Activated CD8-positive, alpha-beta memory T cell treated with anti-CD3 and anti-CD28 coated beads, Interleukin-2, amount 50 U/mL, for 4 hours (primary cell): ENCODE measurements around the gene OR4E2.
"Not testable (repeated sequence)": the region's sequence is repeated elsewhere in the genome, so short reads cannot be mapped to it uniquely, and the experiment has no call there.

Experiments used
- DNase-seq: peaks from one replicate; pipeline ENCODE4 v3.0.0-alpha.2; 2020

OR4E2 gene

DNA sequence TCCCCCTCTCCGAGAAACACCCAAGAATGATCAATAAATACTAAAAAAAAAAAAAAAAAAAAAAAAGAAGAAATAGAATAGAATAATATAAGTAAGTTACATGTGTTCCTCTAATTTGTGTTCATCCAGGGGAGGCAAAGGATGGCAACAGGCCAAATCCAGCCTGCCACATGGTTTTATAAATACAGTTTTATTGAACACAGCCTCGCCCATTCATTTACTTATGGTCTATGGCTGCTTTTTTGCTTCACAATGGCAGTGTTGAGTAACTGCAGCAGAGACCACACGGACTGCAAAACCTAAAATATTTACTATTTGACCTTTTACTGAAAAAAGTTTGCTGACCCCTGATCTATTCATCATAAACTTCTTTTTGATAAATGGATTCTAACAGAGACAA, 44.9 kb downstream of the OR4E2 start:
- DNase-seq = not testable (repeated sequence)

DNA sequence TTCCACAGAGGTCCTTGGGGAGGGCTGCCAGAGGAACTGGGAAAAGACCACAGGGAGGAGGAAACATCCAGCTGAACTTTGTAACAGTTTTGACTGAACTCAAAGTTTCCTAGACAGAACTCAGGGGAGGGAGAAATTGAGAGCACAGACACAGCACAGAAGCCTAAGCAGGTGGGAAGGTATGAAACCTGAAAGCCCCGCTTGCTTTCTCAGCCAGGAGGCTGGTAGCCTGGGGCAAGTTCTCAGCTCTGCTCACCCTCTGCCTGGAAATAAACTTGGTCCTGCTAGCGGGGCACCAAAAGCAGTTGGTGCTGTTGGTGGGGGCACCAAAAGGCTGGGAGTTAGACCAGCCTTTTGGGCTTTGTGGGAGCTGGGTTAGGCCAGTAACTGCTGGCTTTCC, 45.9 kb downstream of the OR4E2 start:
- no peak for DNase-seq

DNA sequence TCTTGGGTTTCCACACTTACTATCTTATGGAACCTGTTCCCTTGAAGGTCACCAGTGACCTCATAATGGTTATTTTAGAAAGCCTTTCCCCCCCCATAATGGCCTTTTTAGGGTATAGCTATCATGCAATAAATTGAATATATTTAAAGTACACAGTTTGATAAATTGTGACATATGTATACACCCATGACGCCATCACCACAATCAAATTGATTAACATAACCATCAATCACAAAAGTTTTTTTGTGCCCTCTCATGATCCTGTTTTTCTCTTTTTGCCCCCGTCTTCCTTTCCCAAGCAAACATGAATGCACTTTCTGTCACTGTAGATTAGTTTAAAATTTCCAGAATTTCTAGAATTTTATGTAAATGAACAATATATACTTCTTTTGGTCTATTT, 48.7 kb downstream of the OR4E2 start:
- no peak for DNase-seq

DNA sequence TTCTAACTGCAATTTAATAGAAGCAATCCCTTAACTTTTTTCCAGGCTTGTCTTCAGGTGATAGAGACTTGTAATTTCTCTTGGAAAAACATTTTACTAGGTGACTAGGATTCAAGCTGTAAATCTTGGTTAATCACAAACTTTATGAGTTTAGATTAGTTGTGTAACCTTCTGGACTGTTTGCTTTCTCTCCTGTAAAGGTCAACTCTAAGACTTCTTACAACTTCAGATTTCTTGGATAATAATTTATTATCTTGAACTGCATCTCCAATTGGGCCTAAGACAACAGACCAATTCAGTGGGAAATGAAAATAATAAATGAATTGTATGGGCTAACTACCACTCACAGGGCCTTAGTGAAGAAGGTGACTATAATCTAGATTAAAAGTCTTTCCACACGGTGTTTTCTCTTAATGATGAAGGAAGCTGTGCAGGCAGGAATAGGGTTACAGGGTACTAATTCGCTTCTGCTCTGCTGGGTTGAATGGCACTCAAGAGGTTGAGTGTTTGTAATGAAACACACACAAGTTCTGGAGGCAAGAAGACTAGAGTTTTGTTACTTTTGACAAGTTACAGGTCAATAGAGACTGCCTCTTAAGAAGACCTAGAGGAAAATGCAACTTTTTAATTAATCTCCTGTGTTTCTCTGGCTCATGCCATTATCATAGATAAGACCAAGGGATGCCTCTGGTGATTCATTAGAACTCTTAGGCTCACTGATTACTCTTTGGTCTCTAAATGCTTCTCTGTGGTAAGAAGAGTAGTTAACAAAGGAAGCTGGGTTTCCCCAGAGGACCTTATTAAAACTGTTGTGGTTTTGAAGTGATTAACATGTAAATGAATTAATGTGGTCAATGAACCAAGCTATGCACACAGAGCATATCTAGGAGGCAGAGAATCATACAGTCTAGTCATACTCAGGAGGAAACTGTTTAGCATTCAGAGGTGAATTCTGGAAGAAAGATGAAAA, 50.0 kb downstream of the OR4E2 start:
- no peak for DNase-seq

DNA sequence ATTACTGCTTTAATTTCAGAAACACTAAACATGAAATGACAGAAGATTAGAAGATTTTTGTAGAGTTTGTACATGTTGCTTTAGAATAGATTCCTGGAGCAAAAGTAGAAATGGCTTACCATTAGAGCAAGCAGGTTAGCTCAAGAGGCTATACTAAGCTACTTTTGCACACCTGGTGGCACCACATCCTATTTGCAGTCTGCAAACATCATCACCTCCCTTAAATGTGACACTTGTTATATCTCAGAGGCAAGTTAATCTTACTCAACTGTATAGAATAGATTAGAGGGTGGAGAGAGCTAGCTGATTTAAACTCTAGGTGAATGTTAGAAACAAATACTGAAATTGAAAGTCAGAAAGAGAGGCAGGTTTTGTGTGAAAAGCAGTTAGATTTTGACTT, 50.7 kb downstream of the OR4E2 start:
- no peak for DNase-seq

DNA sequence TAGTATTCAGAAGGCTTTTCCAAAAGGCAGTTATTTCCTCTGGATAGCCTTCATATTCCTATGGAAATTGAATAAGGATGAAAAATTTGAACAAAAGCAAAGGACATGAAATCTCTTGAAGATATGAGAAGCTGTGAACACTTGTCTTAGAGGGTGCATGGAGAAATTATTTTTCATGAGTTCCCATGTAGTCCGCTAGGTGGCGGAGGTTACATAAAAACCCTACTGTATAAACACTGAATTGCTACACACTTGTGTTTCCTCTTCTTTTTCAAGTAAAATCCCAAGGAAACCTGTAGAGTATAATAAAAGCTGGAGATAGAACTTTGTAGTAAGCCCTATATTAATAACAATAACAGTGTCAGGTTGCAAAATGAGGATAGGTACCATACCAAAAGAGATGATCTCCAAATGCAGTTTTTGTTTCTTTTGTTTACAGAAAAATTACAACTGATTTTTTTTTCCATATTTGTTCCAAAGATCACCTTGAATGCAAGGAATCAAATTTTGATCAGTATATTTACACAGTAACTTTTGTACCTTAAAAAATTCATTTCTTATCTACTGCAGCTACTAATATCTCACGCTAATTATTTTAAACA, 57.8 kb downstream of the OR4E2 start:
- DNase-seq = no peak

DNA sequence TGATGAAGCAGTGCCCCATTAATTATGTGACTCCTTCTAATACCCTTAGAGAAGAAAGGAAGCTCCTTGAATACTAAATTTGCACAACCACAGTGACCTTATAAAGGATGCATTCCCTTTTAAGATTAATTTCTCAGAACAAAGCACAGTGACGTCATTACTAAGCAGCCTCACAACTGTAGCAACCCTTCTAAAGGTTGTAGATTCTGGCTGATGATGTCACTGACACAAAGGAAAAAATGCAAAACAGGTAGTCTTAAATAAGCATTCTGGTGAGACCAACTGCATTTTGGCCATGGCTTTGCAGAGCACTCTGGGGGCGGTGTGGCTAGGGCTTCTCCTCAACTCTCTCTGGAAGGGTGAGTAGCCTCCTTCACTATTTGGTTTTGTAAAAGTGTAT, 58.4 kb downstream of the OR4E2 start:
- DNase-seq = no peak

DNA sequence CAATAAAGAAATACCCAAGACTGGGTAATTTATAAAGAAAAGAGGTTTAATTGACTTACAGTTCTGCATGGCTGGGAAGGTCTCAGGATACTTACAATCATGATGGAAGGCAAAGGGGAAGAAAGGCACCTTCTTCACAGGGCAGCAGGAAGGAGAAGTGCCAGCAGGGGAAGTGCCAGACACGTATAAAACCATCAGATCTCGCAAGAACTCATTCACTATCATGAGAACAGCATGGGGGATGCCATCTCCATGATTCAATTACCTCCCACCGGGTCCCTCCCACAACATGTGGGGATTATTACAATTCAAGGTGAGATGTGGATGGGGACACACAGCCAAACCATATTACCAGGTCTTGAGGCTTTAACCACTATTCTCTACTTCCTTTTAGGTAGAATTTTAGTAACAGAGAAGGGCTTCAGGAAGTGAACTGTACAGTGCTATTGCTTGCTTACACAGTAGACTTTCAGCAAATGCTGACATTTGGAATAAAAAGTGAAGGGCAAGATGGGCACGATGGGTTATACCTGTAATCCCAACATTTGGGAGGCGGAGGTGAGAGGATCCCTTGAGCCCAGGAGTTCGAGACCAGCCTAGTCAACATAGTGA, 60.8 kb downstream of the OR4E2 start:
- no peak for DNase-seq
